H1 (cell line): Measurements from ENCODE around the gene CDH20. TPM values are rescaled to one million over a fixed set of nuclear protein-coding genes. Genes with fewer than 3 reads are reported as not detected.

Source experiments
- ATF2 ChIP-seq: IDR thresholded peaks from 2 replicates; pipeline ENCODE4 v1.6.1; 2012; ENCODE audit warnings: low read length, inconsistent platforms
- polyA plus RNA-seq, 7 experiments: library from polyadenylated mRNA; depleted of rRNA in 3 of 7; stranded (reverse) in 5 of 7; unstranded in 2 of 7; fragments of >200 nt in 5 of 7; fragments of 200-250 nt in 2 of 7; gene quantifications; 1 replicate in 5 of 7; 2 replicates in 1 of 7; 4 replicates in 1 of 7; pipeline versions ENCODE4 v1.2.1 to v1.2.3, GENCODE V29; 2011 to 2013; ENCODE audit warnings: missing spikeins in 2 of 7, mixed read lengths in 2 of 7
- total RNA-seq: library from RNA; stranded (reverse); fragmentation: NEBNext Ultra II Directional; extraction: Animal tissue kit (Norgen Biotek cat#: 25700); gene quantifications from 2 replicates; pipeline ENCODE4 v1.2.1, GENCODE V29; 2021

CDH20 gene
- total and polyA plus RNA-seq, 2 of the 8 experiments (the other 6 are each of a cell fraction or from before 2014, with no cell fraction given): 0.07 to 0.12 TPM

GRCh38 chr18:61352611-61353010, 19.4 kb downstream of the CDH20 start (continued):
- no peak for TF ChIP-seq ATF2
